HepG2 (cell line): ENCODE measurements around the gene UBL3. TPM values are rescaled to one million over a fixed set of nuclear protein-coding genes. Genes with fewer than 3 reads are reported as not detected.
A peak's percentile ranks its signal among the peaks of the same experiment; 100 is the strongest.

Source experiments
- ATAC-seq: fragments of 200-7000 bp; cut with Tn5 transposase; 3 replicates; pipeline ENCODE4 v1.9.1; 2020; ENCODE audit warnings: mild to moderate bottlenecking, moderate library complexity
- BruUV-seq: library from RNA; stranded (reverse); fragments of 400-500 nt; replicated peaks from 2 replicates; lab custom pipeline; 2021; lab: Mats Ljungman, UMichigan
- CTCF ChIA-PET: fragments of 300-600 bp; formaldehyde crosslinking; extraction: SDS; loops from one replicate; lab custom pipeline; 2021; ENCODE audit warnings: low total read pairs, inconsistent platforms, low intra/inter-chr PET ratio; lab: Yijun Ruan, JAX
- POLR2A ChIA-PET: fragments of 350-600 bp; sonication (Branson Sonifier 250); formaldehyde crosslinking; loops from one replicate; lab custom pipeline; 2020; ENCODE audit warnings: antibody characterized with exemption, inconsistent platforms; lab: Yijun Ruan, JAX
- DNase-seq: peaks from one replicate; pipeline ENCODE4 v3.0.0-alpha.2; 2015; ENCODE audit warnings: low spot score
- FAIRE-seq: peaks from 3 replicates; lab custom pipeline; 2011; peaks lifted over from hg19 to GRCh38; lab: Jason Lieb, UNC
- H2AFZ ChIP-seq: one replicate; pipeline ENCODE4 v1.6.1; 2011; ENCODE audit warnings: low read length, inconsistent platforms
- H3K27ac ChIP-seq: fragments of 300-600 bp; 3 replicates; pipeline ENCODE4 v1.8.0; 2011; ENCODE audit warnings: mixed run types, mild to moderate bottlenecking, mixed read lengths, low read length, inconsistent platforms; ENCODE audit not compliant: insufficient read depth; ENCODE audit errors: extremely low read length
- H3K27me3 ChIP-seq, 2 experiments: fragments of 200-600 bp in 1 of 2; 2 replicates in 1 of 2; 3 replicates in 1 of 2; pipeline versions ENCODE4 v1.6.0 to v1.8.0; 2011; ENCODE audit warnings: low read length in 2 of 2, mild to moderate bottlenecking in 2 of 2, moderate library complexity in 2 of 2, inconsistent platforms in 1 of 2; ENCODE audit not compliant: insufficient read depth in 2 of 2, control insufficient read depth in 1 of 2
- H3K36me3 ChIP-seq, 2 experiments: fragments of 200-600 bp in 1 of 2; replicated peaks in 1 of 2; 2 replicates in 1 of 2; 3 replicates in 1 of 2; pipeline versions ENCODE4 v1.5.1 to v1.8.0; 2011; ENCODE audit warnings: low read length in 2 of 2, inconsistent platforms in 1 of 2; ENCODE audit not compliant: insufficient read depth in 2 of 2, control insufficient read depth in 1 of 2
- H3K4me1 ChIP-seq: 2 replicates; pipeline ENCODE4 v1.5.1; 2012; ENCODE audit warnings: low read length, inconsistent platforms; ENCODE audit not compliant: insufficient read depth
- H3K4me2 ChIP-seq: 2 replicates; pipeline ENCODE4 v1.6.0; 2011; ENCODE audit warnings: low read depth, low read length, inconsistent platforms
- H3K4me3 ChIP-seq, 3 experiments: fragments of 200-600 bp in 1 of 3; sonication (generic), shearing (Covaris generic) in 1 of 3; replicated peaks in 1 of 3; 2 replicates each; pipeline ENCODE4 v1.5.1; 2011 to 2016; ENCODE audit warnings: low read length in 3 of 3, inconsistent platforms in 2 of 3, low read depth in 2 of 3, mild to moderate bottlenecking in 2 of 3, control low read depth in 1 of 3, mixed read lengths in 1 of 3; ENCODE audit not compliant: insufficient read depth in 1 of 3
- H3K79me2 ChIP-seq: one replicate; pipeline ENCODE4 v1.6.1; 2011; ENCODE audit warnings: low read length, inconsistent platforms; ENCODE audit not compliant: insufficient read depth
- H3K9ac ChIP-seq: 2 replicates; pipeline ENCODE4 v1.6.0; 2011; ENCODE audit warnings: mild to moderate bottlenecking, low read depth, low read length, inconsistent platforms; ENCODE audit not compliant: insufficient read depth
- H3K9me3 ChIP-seq: 2 replicates; pipeline ENCODE4 v1.5.1; 2012; ENCODE audit warnings: mild to moderate bottlenecking, low read length
- H4K20me1 ChIP-seq: 2 replicates; pipeline ENCODE4 v1.6.0; 2011; ENCODE audit warnings: inconsistent platforms, mild to moderate bottlenecking, low read length, moderate library complexity; ENCODE audit not compliant: insufficient read depth
- BHLHE40 ChIP-seq: IDR thresholded peaks from 2 replicates; pipeline ENCODE4 v1.6.1; 2011; ENCODE audit warnings: low read length, improper control_type of control experiment
- HNF4A ChIP-seq: sonication (generic); formaldehyde crosslinking; IDR thresholded peaks from 2 replicates; pipeline ENCODE4 v1.4.0; 2020; ENCODE audit warnings: missing genetic modification reagents
- RARG ChIP-seq: sonication (generic); formaldehyde crosslinking; IDR thresholded peaks from 2 replicates; pipeline ENCODE4 v1.4.0; 2020; ENCODE audit warnings: low read depth, mild to moderate bottlenecking, missing genetic modification reagents
- SP140L ChIP-seq: sonication (generic); formaldehyde crosslinking; IDR thresholded peaks from 2 replicates; pipeline ENCODE4 v1.4.0; 2020; ENCODE audit warnings: missing genetic modification reagents, borderline replicate concordance
- TGIF2 ChIP-seq: IDR thresholded peaks from 2 replicates; pipeline ENCODE4 v1.6.1; 2016; ENCODE audit warnings: control low read depth, missing compliant biosample characterization
- YY1 ChIP-seq: IDR thresholded peaks from 2 replicates; pipeline ENCODE4 v1.6.1; 2011; ENCODE audit warnings: low read length, low read depth, moderate library complexity, mild to moderate bottlenecking; ENCODE audit not compliant: insufficient read depth, insufficient replicate concordance
- ZC3H13 ChIP-seq: sonication (generic); formaldehyde crosslinking; IDR thresholded peaks from 2 replicates; pipeline ENCODE4 v1.8.1; 2023; ENCODE audit warnings: mild to moderate bottlenecking, missing genetic modification reagents, moderate library complexity
- ZMYM4 ChIP-seq: sonication (generic); formaldehyde crosslinking; IDR thresholded peaks from 2 replicates; pipeline ENCODE4 v1.8.1; 2023; ENCODE audit warnings: mild to moderate bottlenecking, missing genetic modification reagents
- ZNF205 ChIP-seq: IDR thresholded peaks from 2 replicates; pipeline ENCODE4 v1.6.1; 2018; ENCODE audit warnings: missing biosample characterization, missing genetic modification reagents
- ZNF331 ChIP-seq: sonication (generic); formaldehyde crosslinking; IDR thresholded peaks from 2 replicates; pipeline ENCODE4 v1.4.0; 2020; ENCODE audit warnings: missing genetic modification reagents
- ZNF350 ChIP-seq: sonication (generic); formaldehyde crosslinking; IDR thresholded peaks from 2 replicates; pipeline ENCODE4 v1.4.0; 2020; ENCODE audit warnings: mild to moderate bottlenecking, low read depth, missing genetic modification reagents, borderline replicate concordance
- ZNF629 ChIP-seq: sonication (generic); formaldehyde crosslinking; conservative IDR thresholded peaks from 2 replicates; pipeline ENCODE4 v1.5.0; 2020; ENCODE audit warnings: missing genetic modification reagents
- WGBS: methylation state at CpG from one replicate; pipeline ENCODE4 v1.1.6; 2017; ENCODE audit warnings: low lambda C conversion rate; 5-methylcytosine and 5-hydroxymethylcytosine counted together
- in situ Hi-C: cut with HindIII; loops from 2 replicates; pipeline ENCODE4 v1.10.0; 2017; ENCODE audit warnings: low pct_unique_long_range_greater_than_20kb; ENCODE audit not compliant: extremely low pct_ligation_motif_present
- intact Hi-C: fragments of 100-400 bp; cut with micrococcal nuclease; formaldehyde crosslinking; loops from one replicate; pipeline ENCODE4 v1.10.0; 2022; ENCODE audit not compliant: unreplicated experiment
- polyA plus RNA-seq, 8 experiments: library from polyadenylated mRNA; depleted of rRNA in 3 of 8; stranded (reverse) in 7 of 8; unstranded in 1 of 8; fragments of >200 nt; fragmentation: Illumina TruSeq in 4 of 8; extraction: Trizol in 4 of 8; gene quantifications; 2 replicates each; pipeline versions ENCODE4 v1.2.1 to v1.2.3, GENCODE V29; 2011 to 2016; ENCODE audit warnings: low read depth in 4 of 8, missing spikeins in 1 of 8, mixed read lengths in 1 of 8; ENCODE audit not compliant: insufficient read depth in 1 of 8
- total RNA-seq, 5 experiments: library from RNA; depleted of rRNA; stranded (reverse); fragments of >200 nt; fragmentation: Illumina TruSeq; extraction: Trizol; gene quantifications; 2 replicates each; pipeline ENCODE4 v1.2.3, GENCODE V29; 2016; ENCODE audit warnings: low read depth in 1 of 5

The UBL3 gene
- total and polyA plus RNA-seq, 2 of the 13 experiments (the other 11 are each of a cell fraction or from before 2014, with no cell fraction given): 7.4 to 9.6 TPM

GRCh38 chr13:29877456-29878078, 27.1 kb upstream of the UBL3 start:
- ChIA-PET CTCF (no interaction called here), POLR2A (no interaction called here)
- DNase-seq (no peak), FAIRE-seq (no peak), ATAC-seq (peak; percentile 69)
- in situ Hi-C loops: no loop called here
- Histone ChIP-seq H3K4me3 (no peak overlapping the region), H3K36me3 (no peaks in the 10 kb centered on the region), H3K27me3 (peaks cover 0 to 2% of the 10 kb centered on the region in 2 experiments; a peak in 2 of 5 replicates), H2AFZ (no peak overlapping the region), H3K27ac (no peak overlapping the region), H3K4me2 (0 out of 2 replicates have a peak overlapping the region, but pooled peaks have one; percentile 6), H3K79me2 (no peaks in the 10 kb centered on the region), H4K20me1 (no peaks in the 10 kb centered on the region), H3K9me3 (no peaks in the 10 kb centered on the region), H3K9ac (no peak overlapping the region), H3K4me1 (peaks cover 13% of the 10 kb centered on the region)
- no TSS peak for BruUV-seq
- intact Hi-C loops: no loop called here
- 1% methylated on average over 6 of the region's 6 CpGs for WGBS
- TF ChIP-seq ZNF205 (CRISPR knock-in tag): peak; percentile 67; the same call in 1 of the 2 replicates
- TF ChIP-seq ZC3H13 (CRISPR knock-in tag): no peak
- no peak for TF ChIP-seq ZMYM4 (CRISPR knock-in tag)
- no peak for TF ChIP-seq SP140L (CRISPR knock-in tag)
- no peak for TF ChIP-seq YY1
- no peak for TF ChIP-seq TGIF2 (CRISPR knock-in tag)
- no peak for TF ChIP-seq ZNF331 (CRISPR knock-in tag)
- TF ChIP-seq RARG (CRISPR knock-in tag): no peak
- TF ChIP-seq ZNF629 (CRISPR knock-in tag): no peak
- no peak for TF ChIP-seq ZNF350
- TF ChIP-seq BHLHE40: 0 out of 2 replicates have a peak, but pooled peaks have one; percentile 21
- 0 out of 2 replicates have a peak, but pooled peaks have one; percentile 15 for TF ChIP-seq HNF4A (CRISPR knock-in tag)
